DND-41 (cell line): ENCODE data around the gene AQP2.

Source experiments
- EZH2 ChIP-seq: IDR thresholded peaks from 3 replicates; pipeline ENCODE4 v1.6.1; 2012; ENCODE audit warnings: borderline replicate concordance, low read depth, mild to moderate bottlenecking, moderate library complexity, low read length, inconsistent platforms; ENCODE audit not compliant: severe bottlenecking
- TF ChIP-seq, protein P1 (sequence below): IDR thresholded peaks from 2 replicates; pipeline ENCODE4 v1.5.1; 2012; ENCODE audit warnings: borderline replicate concordance, low read length, moderate library complexity, mild to moderate bottlenecking; ENCODE audit not compliant: poor library complexity, severe bottlenecking; ENCODE audit errors: extremely low read depth

DNA sequence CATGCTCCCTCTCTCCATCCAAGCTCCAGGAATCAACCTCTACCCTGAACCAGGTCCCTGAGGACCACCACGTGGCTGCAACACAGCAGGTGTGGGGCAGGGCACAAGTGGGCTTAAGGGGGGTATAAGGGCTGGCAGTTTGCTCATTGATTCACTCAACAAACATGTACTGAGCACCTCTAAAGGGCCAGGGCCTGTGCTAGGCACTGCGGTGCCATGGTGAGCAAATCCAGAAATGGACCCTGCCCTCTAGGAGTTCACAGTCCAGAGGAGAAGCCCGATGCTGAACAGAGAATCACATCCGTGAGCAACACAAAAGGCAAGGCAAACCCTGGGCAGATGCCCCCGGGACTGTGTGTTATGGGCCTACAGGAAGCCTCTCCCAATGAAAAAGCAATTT, 6.5 kb upstream of the AQP2 start:
- no peak for TF ChIP-seq EZH2
- TF ChIP-seq, protein P1, sequence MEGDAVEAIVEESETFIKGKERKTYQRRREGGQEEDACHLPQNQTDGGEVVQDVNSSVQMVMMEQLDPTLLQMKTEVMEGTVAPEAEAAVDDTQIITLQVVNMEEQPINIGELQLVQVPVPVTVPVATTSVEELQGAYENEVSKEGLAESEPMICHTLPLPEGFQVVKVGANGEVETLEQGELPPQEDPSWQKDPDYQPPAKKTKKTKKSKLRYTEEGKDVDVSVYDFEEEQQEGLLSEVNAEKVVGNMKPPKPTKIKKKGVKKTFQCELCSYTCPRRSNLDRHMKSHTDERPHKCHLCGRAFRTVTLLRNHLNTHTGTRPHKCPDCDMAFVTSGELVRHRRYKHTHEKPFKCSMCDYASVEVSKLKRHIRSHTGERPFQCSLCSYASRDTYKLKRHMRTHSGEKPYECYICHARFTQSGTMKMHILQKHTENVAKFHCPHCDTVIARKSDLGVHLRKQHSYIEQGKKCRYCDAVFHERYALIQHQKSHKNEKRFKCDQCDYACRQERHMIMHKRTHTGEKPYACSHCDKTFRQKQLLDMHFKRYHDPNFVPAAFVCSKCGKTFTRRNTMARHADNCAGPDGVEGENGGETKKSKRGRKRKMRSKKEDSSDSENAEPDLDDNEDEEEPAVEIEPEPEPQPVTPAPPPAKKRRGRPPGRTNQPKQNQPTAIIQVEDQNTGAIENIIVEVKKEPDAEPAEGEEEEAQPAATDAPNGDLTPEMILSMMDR, result no peak
